Lower leg skin (tissue), 4 donors: Measurements from ENCODE around the gene TP53BP2. TPM values are rescaled to one million over a fixed set of nuclear protein-coding genes. Genes with fewer than 3 reads are reported as not detected.

Source experiments
- DNase-seq, 2 donors: peaks; one replicate each; pipeline ENCODE4 v3.0.0-alpha.2; 2019; ENCODE audit warnings: low spot score in 2 of 2
- H3K4me3 ChIP-seq: fragments of 200-600 bp; sonication (generic); 2 replicates; pipeline ENCODE4 v1.5.1; 2017; ENCODE audit warnings: mild to moderate bottlenecking, low read depth; ENCODE audit not compliant: poor library complexity, severe bottlenecking
- CTCF ChIP-seq, 3 donors: fragments of 450-650 bp; IDR thresholded peaks; one replicate each; pipeline ENCODE4 v1.5.1; 2016; ENCODE audit warnings: antibody characterized with exemption in 3 of 3, mild to moderate bottlenecking in 3 of 3, moderate library complexity in 2 of 3
- POLR2A ChIP-seq, 2 donors: fragments of 450-650 bp; IDR thresholded peaks; one replicate each; pipeline ENCODE4 v1.6.1; 2016 to 2017; ENCODE audit warnings: antibody characterized with exemption in 2 of 2, mild to moderate bottlenecking in 1 of 2, moderate library complexity in 1 of 2
- WGBS, 2 donors: methylation state at CpG; one replicate each; pipeline ENCODE4 v1.1.5; 2018; 5-methylcytosine and 5-hydroxymethylcytosine counted together
- intact Hi-C: fragments of 100-400 bp; cut with DNase I; formaldehyde crosslinking; loops from one replicate; pipeline ENCODE4 v1.15.0; 2023; ENCODE audit warnings: low total_unique reads
- total RNA-seq, 4 donors: library from RNA; depleted of rRNA; stranded (reverse); fragments of >200 nt; gene quantifications; one replicate each; pipeline ENCODE4 v1.1.0, GENCODE V29; 2016

The TP53BP2 gene
- total RNA-seq, 4 donors from 2014 or later, result 32.2 to 49.9 (median 36.6) TPM

- WGBS, 2 donors, result 57 to 61% methylated on average over 13 of the region's 13 CpGs
- DNase-seq, result no peak
- TF ChIP-seq POLR2A (IDR thresholded peaks at IDR 0.05), result no peak
- TF ChIP-seq CTCF (IDR thresholded peaks at IDR 0.05), result no peak
- H3K4me3 ChIP-seq, result no peak overlapping the region
- intact Hi-C loops, result no loop called here
Observed at GRCh38 chr1:223731133-223731770, 114.5 kb downstream of the TP53BP2 start.

- DNase-seq, result no peak
- TF ChIP-seq CTCF (IDR thresholded peaks at IDR 0.05), result no peak
- no peak for TF ChIP-seq POLR2A (IDR thresholded peaks at IDR 0.05)
- H3K4me3 ChIP-seq, result no peak overlapping the region
- intact Hi-C loops, result no loop called here
- WGBS, 2 donors, result 43 to 51% methylated on average over 4 of the region's 4 CpGs
Observed at GRCh38 chr1:223730479-223731132, 115.1 kb downstream of the TP53BP2 start.

GRCh38 chr1:223729906-223730305, 115.8 kb downstream of the TP53BP2 start:
- no peak for DNase-seq
- TF ChIP-seq CTCF (IDR thresholded peaks at IDR 0.05) (no peak), POLR2A (IDR thresholded peaks at IDR 0.05) (no peak)
- no peak overlapping the region for H3K4me3 ChIP-seq
- intact Hi-C loops, result no loop called here
- WGBS, 2 donors, result 87 to 88% methylated on average over 4 of the region's 4 CpGs

Other genes with a start within 250 kb of the TP53BP2 start
- 1 to 10 TPM in 1 of 4 donors, under 1 TPM in 3; 0.27 to 2.4 (median 0.34) TPM for gene CAPN8, start 180.2 kb downstream of the TP53BP2 start, total RNA-seq
- gene CAPN2, start 133.4 kb downstream of the TP53BP2 start, total RNA-seq, result 10 to 100 TPM; 33.7 to 73.3 (median 47.2) TPM